ENCODE measurements around the gene SLC1A5.
A peak's percentile ranks its signal among the peaks of the same experiment; 100 is the strongest.

The SLC1A5 gene

DNA sequence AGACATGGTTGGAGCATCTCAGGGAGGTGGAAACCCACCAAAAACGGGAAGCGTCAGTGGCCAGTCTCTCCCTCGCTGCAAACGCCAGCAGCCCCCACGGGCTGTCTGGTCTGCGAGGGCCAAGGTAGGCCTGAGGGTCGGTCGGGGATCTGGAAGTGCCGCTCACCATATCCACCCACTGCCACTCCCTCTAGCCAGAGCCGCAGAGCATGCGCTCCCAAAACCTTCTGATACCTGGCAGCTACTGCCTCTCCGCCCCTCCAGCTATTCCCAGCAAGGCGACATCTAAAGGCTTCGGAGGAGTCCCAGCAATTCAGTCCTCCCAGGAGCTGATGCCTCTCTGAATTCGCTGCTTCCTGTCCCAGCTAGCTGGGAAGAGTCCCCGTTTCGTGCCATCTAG, 46.9 kb downstream of the SLC1A5 start:
- DNase-seq: no peak

DNA sequence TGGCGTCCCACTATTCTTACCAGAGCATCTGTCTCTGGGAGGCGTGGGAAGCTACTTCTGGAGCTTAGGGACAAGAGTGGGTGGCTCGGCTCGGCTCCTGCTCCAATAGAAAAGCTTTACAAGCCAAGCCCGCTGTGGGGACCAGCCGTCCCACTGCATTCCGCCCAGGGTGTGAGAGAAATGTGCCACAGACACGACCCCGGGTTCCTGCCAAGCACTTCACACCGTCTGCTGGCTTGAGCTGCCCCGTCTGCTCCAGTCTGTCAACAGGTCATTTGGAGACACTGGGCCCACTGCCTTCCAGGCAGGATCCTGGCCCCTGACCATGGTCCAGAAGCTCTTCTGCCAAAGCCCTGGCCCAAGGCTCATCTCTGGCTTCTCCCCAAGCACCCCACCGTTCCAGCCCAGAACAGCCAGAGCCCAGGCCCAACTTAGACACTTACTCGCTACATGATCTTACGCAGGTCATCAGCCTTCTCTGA, 49.1 kb downstream of the SLC1A5 start:
- no peak for DNase-seq

DNA sequence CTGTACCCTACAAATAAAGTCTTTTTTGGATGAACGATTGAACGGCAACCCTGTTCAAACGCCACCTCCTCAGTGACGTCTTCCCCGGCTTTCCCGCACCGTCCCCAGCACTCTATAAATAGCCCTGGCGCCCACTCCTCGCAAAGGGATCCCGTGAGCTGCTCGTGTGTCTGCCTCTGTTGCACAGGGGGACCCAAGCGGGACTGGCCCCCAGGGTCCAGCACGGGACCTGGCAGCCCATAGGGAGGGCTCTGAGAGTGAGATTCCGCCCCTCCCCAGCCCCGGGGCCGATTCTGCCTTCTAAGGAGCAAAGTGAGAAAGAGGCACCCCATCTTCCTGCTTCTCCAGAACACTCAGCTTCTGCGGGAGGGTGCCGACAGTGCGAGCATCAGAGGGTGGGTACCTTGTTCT, 50.6 kb downstream of the SLC1A5 start:
- no peak for DNase-seq

- no peak for DNase-seq
Observed at GRCh38 chr19:46737298-46737654, 51.1 kb downstream of the SLC1A5 start.

GRCh38 chr19:46736531-46737297, 51.7 kb downstream of the SLC1A5 start:
- DNase-seq: peak; percentile 20

DNA sequence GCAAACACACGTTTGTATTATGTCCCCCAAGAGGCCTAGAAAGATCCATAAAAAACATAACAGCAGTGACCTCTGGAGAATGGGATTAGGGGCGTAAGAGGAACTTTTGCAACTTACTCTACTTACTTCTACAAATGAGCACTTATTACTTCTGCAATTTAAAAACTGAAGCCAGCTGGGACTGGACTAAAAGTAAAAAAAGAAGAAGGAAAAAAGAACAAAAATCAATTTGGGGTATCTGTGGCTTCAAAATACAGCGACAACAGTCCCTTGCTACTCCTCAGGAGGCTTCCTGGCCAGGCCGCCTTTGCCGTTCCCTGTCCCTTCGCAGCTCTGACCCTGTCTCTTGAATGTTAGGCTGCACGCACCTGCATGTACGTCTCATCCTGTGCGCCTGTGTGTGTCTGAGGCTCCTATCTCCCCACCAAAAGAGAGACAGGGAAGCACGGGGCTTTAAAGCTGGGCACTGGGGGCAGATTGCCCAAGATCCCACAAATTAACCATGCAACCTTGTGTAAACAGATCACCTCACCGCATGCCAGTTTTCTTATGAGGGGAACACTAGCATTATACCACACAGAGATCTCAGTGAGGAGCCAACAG, 54.6 kb downstream of the SLC1A5 start:
- no peak for DNase-seq

GRCh38 chr19:46732966-46733689, 55.3 kb downstream of the SLC1A5 start:
- DNase-seq: no peak

DNA sequence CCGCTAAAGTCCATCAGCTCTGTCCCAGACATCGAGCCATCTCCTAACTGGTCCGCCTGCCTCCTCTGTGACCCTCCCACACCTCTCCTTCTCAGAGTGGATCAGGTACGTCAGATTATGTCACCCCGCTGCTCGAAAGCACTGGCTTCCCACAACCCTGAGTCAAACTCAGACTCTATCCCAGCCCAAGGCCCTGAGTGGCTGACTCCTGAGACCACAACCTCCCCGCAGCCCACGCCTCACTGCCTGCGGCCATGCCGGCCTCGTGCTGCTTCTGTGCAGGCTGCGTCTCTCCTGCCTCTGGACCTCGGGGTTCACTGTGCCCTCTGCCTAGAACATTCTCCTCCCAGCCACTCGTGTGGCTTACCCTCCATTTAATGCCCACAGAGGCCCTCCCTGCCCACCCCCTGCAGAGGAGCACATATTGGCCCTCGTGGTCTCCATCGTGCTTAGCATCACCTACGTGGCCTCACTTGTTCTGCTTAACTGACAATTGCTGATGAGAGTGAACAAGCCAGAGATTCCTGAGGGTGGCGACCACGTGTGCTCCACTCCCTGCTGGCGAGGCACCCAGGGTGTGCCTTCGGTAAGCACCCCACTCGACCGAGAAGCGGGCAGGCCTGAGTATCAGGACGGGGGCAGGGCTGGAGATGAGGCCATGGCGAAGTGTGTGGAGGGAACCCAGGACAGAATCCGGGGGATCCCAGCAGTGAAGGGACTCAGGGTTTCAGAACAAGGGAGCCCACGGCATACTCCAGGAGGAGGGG, 56.0 kb downstream of the SLC1A5 start:
- DNase-seq: no peak

GRCh38 chr19:46731584-46731983, 56.8 kb downstream of the SLC1A5 start:
- no peak for DNase-seq

DNA sequence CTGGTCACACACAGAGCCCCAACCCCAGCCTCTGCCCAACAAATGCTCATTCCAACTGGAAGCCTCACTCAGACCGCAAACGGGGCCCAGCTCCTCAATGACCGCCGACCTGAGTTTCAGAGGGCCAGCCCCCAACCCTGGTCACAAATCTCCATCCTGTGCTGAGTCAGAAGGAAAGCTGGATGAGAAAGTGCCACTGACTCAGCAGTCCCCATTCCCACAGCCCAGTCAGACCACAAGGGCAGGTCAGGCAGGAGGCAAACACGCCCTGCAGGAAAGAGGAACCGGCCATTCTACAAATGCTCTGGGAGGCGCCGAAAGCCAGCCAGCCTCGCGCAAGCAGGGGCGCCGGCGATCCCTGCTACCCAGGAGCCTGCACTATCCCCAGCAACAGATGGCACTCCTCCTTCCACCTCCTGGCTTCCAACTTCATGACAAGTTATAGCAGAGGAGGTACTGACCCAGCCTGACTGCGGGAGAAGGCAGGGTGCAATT, 57.3 kb downstream of the SLC1A5 start:
- DNase-seq: no peak

DNA sequence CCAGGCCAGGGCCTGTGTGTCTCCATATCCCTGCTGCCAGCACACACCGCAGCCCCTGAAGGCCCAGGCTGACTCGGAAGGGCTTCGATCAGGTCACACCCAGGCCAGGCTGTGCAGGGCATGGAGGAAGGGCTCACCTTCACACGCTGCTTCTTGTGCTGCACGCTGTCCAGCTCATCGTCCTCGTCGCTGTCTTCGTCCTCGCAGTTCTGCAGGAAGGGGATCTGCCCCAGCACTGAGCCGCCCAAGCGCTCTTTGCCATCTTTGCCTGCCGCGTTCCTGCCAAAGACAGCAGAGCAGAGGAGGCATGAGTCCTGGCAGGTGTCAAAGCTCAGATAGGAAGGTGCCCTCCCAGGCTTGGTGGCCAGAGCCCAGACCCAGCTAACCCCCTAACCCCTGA, 57.8 kb downstream of the SLC1A5 start:
- no peak for DNase-seq

DNA sequence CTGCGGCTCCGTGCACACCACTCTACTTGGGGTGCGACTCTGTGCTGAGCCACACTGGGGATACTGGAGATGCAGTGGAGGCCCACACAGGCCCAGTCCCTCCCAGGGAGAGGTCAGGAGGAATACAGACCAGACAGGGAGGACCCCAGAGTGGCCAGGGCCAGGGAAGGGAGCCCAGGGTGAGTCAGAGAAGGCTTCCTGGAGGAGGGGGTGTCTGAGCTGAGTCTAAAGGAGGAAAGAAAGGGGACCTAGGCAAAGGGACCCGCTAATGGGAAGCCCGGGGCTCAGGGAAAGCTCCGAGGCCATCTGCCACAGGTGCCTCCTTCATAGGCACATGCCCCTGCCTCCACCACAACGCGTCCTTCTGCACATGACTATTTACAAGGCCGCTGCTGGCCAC, 58.2 kb downstream of the SLC1A5 start:
- no peak for DNase-seq

- no peak for DNase-seq
Observed at GRCh38 chr19:46729696-46730095, 58.7 kb downstream of the SLC1A5 start.

- peak; percentile 73 for DNase-seq
Observed at GRCh38 chr19:46728693-46729339, 59.6 kb downstream of the SLC1A5 start.

GRCh38 chr19:46728208-46728607, 60.2 kb downstream of the SLC1A5 start:
- DNase-seq: no peak

- no peak for DNase-seq
Observed at GRCh38 chr19:46727757-46728156, 60.6 kb downstream of the SLC1A5 start.

DNA sequence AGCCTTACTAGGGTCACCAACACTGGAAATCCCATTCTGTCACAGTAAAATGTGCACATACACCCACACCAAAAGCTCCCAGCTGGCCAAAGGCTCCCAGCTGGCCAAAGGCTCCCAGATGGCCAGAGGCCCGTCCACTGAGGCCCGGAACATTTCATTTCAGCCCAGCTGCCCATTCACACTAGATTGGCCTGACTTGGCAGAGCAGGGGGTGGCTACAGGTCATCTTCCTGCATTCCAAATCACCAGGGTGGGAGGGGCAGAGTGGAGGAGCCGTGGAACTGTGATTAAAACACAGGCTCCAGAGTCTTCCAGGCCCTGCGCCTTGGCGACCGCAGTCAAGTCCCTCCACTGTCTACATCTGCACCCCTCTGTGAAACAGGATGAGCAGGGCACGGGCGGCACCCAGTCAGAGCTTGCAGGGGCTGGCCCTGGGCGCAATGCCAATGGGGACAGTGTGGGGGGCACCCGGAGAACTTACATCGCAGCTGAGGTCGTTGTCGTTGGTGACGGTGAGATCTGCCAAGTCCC, 61.4 kb downstream of the SLC1A5 start:
- no peak for DNase-seq

DNA sequence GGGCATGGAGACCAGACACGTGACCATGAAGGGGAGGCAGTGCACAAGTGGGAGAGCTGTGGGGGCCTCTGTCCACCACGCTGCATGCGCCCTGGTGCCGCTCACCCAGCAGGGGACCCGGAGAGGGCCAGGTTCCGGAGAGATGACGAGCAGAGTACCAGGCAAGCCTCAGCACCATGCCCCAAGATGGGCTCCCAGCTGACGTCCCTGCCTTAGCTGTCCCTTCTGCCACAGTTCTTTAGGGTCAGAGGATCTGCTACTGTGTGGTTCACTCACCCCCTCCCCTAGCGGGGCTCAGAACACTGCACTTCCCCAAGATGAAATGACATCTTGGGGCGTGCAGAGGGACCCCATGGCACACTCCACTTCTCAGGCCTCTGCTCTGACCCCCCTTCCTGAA, 61.8 kb downstream of the SLC1A5 start:
- DNase-seq: no peak

GRCh38 chr19:46725859-46726393, 62.5 kb downstream of the SLC1A5 start:
- DNase-seq: no peak

GRCh38 chr19:46725036-46725820, 63.2 kb downstream of the SLC1A5 start:
- DNase-seq: no peak

All from eye (tissue), 1 donor.